HCT116 (cell line): ENCODE data around the gene TUBB4B. TPM values are rescaled to one million over a fixed set of nuclear protein-coding genes. Genes with fewer than 3 reads are reported as not detected.

Source experiments
- ATAC-seq: fragments of 200-7000 bp; cut with Tn5 transposase; 2 replicates; pipeline ENCODE4 v1.9.1; 2020; ENCODE audit warnings: mild to moderate bottlenecking, moderate library complexity
- BruUV-seq: library from RNA; stranded (reverse); fragments of 400-500 nt; replicated peaks from 2 replicates; lab custom pipeline; 2021; lab: Mats Ljungman, UMichigan
- CTCF ChIA-PET: fragments of 300-600 bp; sonication (Branson Sonifier 250); formaldehyde crosslinking; loops from one replicate; lab custom pipeline; 2021; ENCODE audit warnings: antibody characterized with exemption; lab: Charles Lee
- POLR2A ChIA-PET: fragments of 300-600, 350-600 bp; sonication (Branson Sonifier 250); formaldehyde crosslinking; loops from one replicate; lab custom pipeline; 2021; ENCODE audit warnings: antibody characterized with exemption; lab: Charles Lee
- RAD21 ChIA-PET, 2 experiments: fragments of 300-600 bp; sonication (Branson Sonifier 250); formaldehyde crosslinking; loops; one replicate each; lab custom pipeline; 2023; ENCODE audit warnings: low total read pairs in 2 of 2; ENCODE audit not compliant: uncharacterized antibody in 2 of 2, unreplicated experiment in 2 of 2, low non-redundant PET in 1 of 2; lab: Charles Lee
- DNase-seq: peaks from one replicate; pipeline ENCODE4 v3.0.0-alpha.2; 2010; ENCODE audit warnings: low read depth, low spot score
- H2AFZ ChIP-seq: fragments of 200-600 bp; shearing (Covaris generic), sonication (generic); 2 replicates; pipeline ENCODE4 v1.6.1; 2017; ENCODE audit warnings: low read depth, mixed run types, mixed read lengths, antibody characterized with exemption, low read length; ENCODE audit not compliant: poor library complexity, severe bottlenecking
- H3K27ac ChIP-seq: 2 replicates; pipeline ENCODE4 v1.5.1; 2012; ENCODE audit warnings: low read depth, low read length
- H3K27me3 ChIP-seq: fragments of 200-600 bp; sonication (generic); 2 replicates; pipeline ENCODE4 v1.6.1; 2016; ENCODE audit warnings: mixed run types, low read length, mixed read lengths; ENCODE audit not compliant: insufficient read depth
- H3K36me3 ChIP-seq, 2 experiments: fragments of 200-500 bp in 1 of 2; fragments of 200-600 bp in 1 of 2; sonication (Bioruptor generic) in 1 of 2; sonication (generic) in 1 of 2; 2 replicates each; pipeline versions ENCODE4 v1.5.1 to v1.6.1; 2014 to 2016; ENCODE audit warnings: low read length in 2 of 2, inconsistent platforms in 1 of 2, mixed read lengths in 1 of 2, mixed run types in 1 of 2; ENCODE audit not compliant: insufficient read depth in 2 of 2, control insufficient read depth in 1 of 2
- H3K4me1 ChIP-seq, 2 experiments: fragments of 200-600 bp in 1 of 2; sonication (generic) in 1 of 2; 2 replicates each; pipeline versions ENCODE4 v1.5.1 to v1.6.1; 2012 to 2017; ENCODE audit warnings: low read length in 2 of 2, inconsistent platforms in 1 of 2, mild to moderate bottlenecking in 1 of 2, mixed read lengths in 1 of 2, mixed run types in 1 of 2, moderate library complexity in 1 of 2; ENCODE audit not compliant: insufficient read depth in 2 of 2, control insufficient read depth in 1 of 2
- H3K4me2 ChIP-seq: fragments of 200-600 bp; sonication (generic); 2 replicates; pipeline ENCODE4 v1.6.1; 2017; ENCODE audit warnings: mixed run types, low read length, mixed read lengths
- H3K4me3 ChIP-seq, 2 experiments: fragments of 200-600 bp in 1 of 2; sonication (generic) in 1 of 2; replicated peaks in 1 of 2; 2 replicates each; pipeline ENCODE4 v1.5.1; 2011 to 2016; ENCODE audit warnings: low read length in 2 of 2, control low read depth in 1 of 2, low read depth in 1 of 2, mild to moderate bottlenecking in 1 of 2, mixed read lengths in 1 of 2, mixed run types in 1 of 2
- H3K79me2 ChIP-seq: fragments of 200-600 bp; sonication (generic); 2 replicates; pipeline ENCODE4 v1.6.1; 2017; ENCODE audit warnings: mild to moderate bottlenecking, mixed run types, low read length, moderate library complexity, mixed read lengths; ENCODE audit not compliant: insufficient read depth
- H3K9ac ChIP-seq: fragments of 200-600 bp; sonication (generic); 2 replicates; pipeline ENCODE4 v1.6.1; 2016; ENCODE audit warnings: low read length, mixed read lengths
- H3K9me2 ChIP-seq: fragments of 200-600 bp; sonication (generic), shearing (Covaris generic); 2 replicates; pipeline ENCODE4 v1.6.1; 2017; ENCODE audit warnings: mixed run types, mild to moderate bottlenecking, moderate library complexity; ENCODE audit not compliant: insufficient read depth
- H3K9me3 ChIP-seq, 2 experiments: fragments of 200-500 bp in 1 of 2; fragments of 200-600 bp in 1 of 2; sonication (Bioruptor generic) in 1 of 2; sonication (generic) in 1 of 2; 2 replicates each; pipeline ENCODE4 v1.6.1; 2014 to 2017; ENCODE audit warnings: low read length in 2 of 2, mixed read lengths in 2 of 2, inconsistent platforms in 1 of 2, low read depth in 1 of 2, mild to moderate bottlenecking in 1 of 2, mixed run types in 1 of 2, moderate library complexity in 1 of 2; ENCODE audit not compliant: control insufficient read depth in 1 of 2, insufficient read depth in 1 of 2
- H4K20me1 ChIP-seq: fragments of 200-600 bp; sonication (generic), shearing (Covaris generic); 2 replicates; pipeline ENCODE4 v1.6.1; 2017; ENCODE audit warnings: mixed run types, mild to moderate bottlenecking, moderate library complexity; ENCODE audit not compliant: insufficient read depth
- POLR2AphosphoS5 ChIP-seq: IDR thresholded peaks from 2 replicates; pipeline ENCODE4 v1.6.1; 2011; ENCODE audit warnings: mild to moderate bottlenecking, low read depth, low read length, moderate library complexity
- SRF ChIP-seq: IDR thresholded peaks from 2 replicates; pipeline ENCODE4 v1.6.1; 2012; ENCODE audit warnings: low read depth
- intact Hi-C: fragments of 100-400 bp; cut with micrococcal nuclease; formaldehyde crosslinking; loops from 2 replicates; pipeline ENCODE4 v1.10.0; 2022
- total RNA-seq: library from RNA; stranded (reverse); gene quantifications from one replicate; pipeline ENCODE4 v1.2.1, GENCODE V29; 2021; ENCODE audit not compliant: unreplicated experiment
- TF ChIP-seq, protein P1 (sequence below): IDR thresholded peaks from 2 replicates; pipeline ENCODE4 v1.6.1; 2012
- TF ChIP-seq, protein P2 (sequence below): IDR thresholded peaks from 2 replicates; pipeline ENCODE4 v1.6.1; 2012; ENCODE audit warnings: low read depth

The TUBB4B gene
- total RNA-seq, 1 experiment from 2014 or later, result 502 TPM

DNA sequence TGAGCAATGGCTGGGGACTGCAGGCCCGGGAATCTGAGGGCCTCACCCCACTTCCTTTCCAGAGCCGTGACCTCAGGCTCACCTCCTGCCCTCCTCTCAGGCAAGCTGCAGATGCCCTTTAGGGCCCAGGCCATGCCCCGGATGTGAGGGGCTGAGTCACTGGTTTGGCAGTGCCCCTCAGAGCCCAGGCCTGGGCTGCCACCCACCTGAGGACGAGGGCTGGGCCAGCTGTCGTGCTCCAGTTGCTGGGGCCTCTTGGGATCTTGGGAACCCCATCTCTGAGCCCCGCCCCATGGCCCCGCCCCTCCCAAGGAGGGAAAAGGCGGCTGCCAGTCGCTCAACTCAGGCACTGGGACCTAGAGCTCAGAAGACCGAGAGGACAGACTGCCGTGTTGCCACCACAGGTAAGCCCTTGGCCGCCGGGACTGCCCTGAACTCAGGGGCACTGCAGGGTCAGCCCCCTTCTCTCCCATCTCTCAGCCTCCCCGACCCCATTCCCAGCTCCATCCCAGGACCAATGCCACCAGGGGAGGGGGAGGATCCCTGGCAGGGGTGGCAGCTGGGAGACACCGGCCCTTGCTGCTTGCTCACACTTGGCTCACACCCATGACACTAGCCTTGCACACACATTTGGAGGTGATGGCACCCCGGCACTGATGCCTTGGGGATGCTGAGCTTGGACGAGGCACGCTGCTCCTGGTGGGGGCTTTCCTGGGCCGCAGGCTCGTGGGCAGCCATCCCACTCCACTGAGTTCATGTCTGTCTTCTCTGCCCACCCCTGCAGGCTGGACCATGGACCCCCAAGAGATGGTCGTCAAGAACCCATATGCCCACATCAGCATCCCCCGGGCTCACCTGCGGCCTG lies 16.0 kb upstream of the TUBB4B start, which contains the start of gene CYSRT1:
Gene CYSRT1 (plus strand): TSS at position 345 of the 865 bp plus-strand sequence. CDS start 448 bp downstream, at position 793.
- intact Hi-C loops, result loop anchor here (5.0 to 10.0 kb wide), 3 partner anchors 38 to 440 kb away; partner anchors contain the start of genes ANAPC2, NPDC1 and SSNA1
- no peak for ATAC-seq
- Histone ChIP-seq H3K36me3 (no peaks in the 10 kb centered on the region), H3K27me3 (no peaks in the 10 kb centered on the region), H3K79me2 (no peaks in the 10 kb centered on the region), H3K4me1 (peaks cover 44 to 71% of the 10 kb centered on the region in 2 experiments)
- DNase-seq, result no peak
- TSS peak; percentile 53 for BruUV-seq
- TF ChIP-seq POLR2AphosphoS5, result no peak
- TF ChIP-seq, protein P1, sequence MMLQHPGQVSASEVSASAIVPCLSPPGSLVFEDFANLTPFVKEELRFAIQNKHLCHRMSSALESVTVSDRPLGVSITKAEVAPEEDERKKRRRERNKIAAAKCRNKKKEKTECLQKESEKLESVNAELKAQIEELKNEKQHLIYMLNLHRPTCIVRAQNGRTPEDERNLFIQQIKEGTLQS, result no peak
- TF ChIP-seq, protein P2, sequence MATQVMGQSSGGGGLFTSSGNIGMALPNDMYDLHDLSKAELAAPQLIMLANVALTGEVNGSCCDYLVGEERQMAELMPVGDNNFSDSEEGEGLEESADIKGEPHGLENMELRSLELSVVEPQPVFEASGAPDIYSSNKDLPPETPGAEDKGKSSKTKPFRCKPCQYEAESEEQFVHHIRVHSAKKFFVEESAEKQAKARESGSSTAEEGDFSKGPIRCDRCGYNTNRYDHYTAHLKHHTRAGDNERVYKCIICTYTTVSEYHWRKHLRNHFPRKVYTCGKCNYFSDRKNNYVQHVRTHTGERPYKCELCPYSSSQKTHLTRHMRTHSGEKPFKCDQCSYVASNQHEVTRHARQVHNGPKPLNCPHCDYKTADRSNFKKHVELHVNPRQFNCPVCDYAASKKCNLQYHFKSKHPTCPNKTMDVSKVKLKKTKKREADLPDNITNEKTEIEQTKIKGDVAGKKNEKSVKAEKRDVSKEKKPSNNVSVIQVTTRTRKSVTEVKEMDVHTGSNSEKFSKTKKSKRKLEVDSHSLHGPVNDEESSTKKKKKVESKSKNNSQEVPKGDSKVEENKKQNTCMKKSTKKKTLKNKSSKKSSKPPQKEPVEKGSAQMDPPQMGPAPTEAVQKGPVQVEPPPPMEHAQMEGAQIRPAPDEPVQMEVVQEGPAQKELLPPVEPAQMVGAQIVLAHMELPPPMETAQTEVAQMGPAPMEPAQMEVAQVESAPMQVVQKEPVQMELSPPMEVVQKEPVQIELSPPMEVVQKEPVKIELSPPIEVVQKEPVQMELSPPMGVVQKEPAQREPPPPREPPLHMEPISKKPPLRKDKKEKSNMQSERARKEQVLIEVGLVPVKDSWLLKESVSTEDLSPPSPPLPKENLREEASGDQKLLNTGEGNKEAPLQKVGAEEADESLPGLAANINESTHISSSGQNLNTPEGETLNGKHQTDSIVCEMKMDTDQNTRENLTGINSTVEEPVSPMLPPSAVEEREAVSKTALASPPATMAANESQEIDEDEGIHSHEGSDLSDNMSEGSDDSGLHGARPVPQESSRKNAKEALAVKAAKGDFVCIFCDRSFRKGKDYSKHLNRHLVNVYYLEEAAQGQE, result no peak
- no peak for TF ChIP-seq SRF
- TF ChIP-seq, all 23 proteins: peak for 0
- peak within 1 kb of the TSS; percentile 97 for H3K9ac ChIP-seq
- no peak within 1 kb of the TSS for H2AFZ ChIP-seq
- CTCF ChIA-PET, result interaction anchor here (1.0 to 4.7 kb wide), 5 partner anchors 12 to 178 kb away, joined by 3 to 43 read pairs (median 8); partner anchors contain the start of genes ANAPC2, NPDC1 and SSNA1
- peak within 1 kb of the TSS; percentile 88 for H3K27ac ChIP-seq
- RAD21 ChIA-PET, result interaction anchor here in 1 of 2 experiments (0.6 kb wide), 1 partner anchor 94 kb away, joined by 3 read pairs; no protein-coding TSS in a partner anchor
- H3K4me3 ChIP-seq, result peak within 1 kb of the TSS; percentile 82 to 99
- POLR2A ChIA-PET, result interaction anchor here (0.6 to 1.4 kb wide), 4 partner anchors 8 to 62 kb away, joined by 3 to 6 read pairs (median 4); a partner anchor contains a TSS
- H3K9me3 ChIP-seq, result no peaks in the 10 kb centered on the region
- H3K4me2 ChIP-seq, result peak within 1 kb of the TSS; percentile 99
- no peaks in the 10 kb centered on the region for H3K9me2 ChIP-seq
- no peaks in the 10 kb centered on the region for H4K20me1 ChIP-seq
